Superior temporal gyrus (tissue), 1 donor: ENCODE results near the gene SMARCA4.
"Not testable (repeated sequence)": the region's sequence is repeated elsewhere in the genome, so short reads cannot be mapped to it uniquely, and the experiment has no call there.

ENCODE experiments used
- DNase-seq: peaks from one replicate; pipeline ENCODE4 v3.0.0-alpha.2; 2016; ENCODE audit errors: extremely low spot score

Gene SMARCA4

GRCh38 chr19:10928563-10929401 lies 32.0 kb upstream of the SMARCA4 start, which contains the start of the genes TIMM29 and YIPF2:
TSS of gene TIMM29 (plus strand) at chr19:10928811. CDS start at chr19:10928823, 12 bp downstream.
TSS of gene YIPF2 (minus strand) at chr19:10928639. CDS start at chr19:10928410, 229 bp downstream.
- DNase-seq = peak; percentile 99

DNA sequence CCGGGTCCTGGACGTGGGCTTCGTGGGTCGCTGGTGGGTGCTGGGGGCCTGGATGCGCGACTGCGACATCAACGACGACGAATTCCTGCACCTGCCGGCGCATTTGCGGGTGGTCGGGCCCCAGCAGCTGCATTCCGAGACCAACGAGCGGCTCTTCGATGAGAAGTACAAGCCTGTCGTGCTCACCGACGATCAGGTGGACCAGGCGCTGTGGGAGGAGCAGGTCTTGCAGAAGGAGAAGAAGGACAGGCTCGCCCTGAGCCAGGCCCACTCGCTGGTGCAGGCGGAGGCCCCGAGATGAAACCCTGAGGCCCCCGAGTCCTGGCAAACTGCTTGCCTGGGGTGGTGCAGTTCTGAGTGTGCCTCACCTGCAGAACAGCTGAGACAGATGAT lies 31.4 kb upstream of the SMARCA4 start:
- no peak for DNase-seq

DNA sequence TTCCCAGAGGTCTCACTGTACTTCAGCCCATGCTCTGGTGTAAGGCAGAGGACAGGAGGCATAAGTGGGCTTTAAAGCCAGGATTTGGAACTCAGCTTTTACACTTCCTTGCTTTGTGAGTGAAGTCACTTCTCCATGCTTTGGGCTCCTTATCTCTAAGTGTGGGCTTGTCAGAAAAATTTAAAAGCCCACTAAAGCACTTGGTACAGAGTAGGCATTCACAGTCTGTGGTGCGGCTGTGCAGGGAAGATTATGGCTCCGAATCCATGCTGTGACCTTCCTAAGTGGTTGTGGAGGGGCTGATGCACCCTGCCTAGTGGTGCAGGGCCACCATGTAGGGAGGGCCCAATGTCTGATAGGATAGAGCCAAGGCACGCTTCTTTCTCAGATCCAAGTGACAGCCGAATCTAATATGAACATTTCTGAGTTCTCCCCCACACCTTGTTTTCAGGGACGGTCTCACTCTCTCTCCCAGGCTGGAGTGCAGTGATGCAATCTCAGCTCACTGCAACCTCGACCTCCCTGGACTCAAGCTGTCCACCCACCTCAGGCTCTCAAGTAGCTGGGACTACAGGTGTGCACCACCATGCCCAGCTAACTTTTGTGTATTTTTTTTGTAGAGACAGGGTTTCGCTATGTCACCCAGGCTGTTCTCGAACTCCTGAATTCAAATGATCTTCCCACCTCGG lies 25.3 kb upstream of the SMARCA4 start:
- no peak for DNase-seq

- DNase-seq = peak; percentile 85
Observed at GRCh38 chr19:10936661-10937084, 24.2 kb upstream of the SMARCA4 start.

DNA sequence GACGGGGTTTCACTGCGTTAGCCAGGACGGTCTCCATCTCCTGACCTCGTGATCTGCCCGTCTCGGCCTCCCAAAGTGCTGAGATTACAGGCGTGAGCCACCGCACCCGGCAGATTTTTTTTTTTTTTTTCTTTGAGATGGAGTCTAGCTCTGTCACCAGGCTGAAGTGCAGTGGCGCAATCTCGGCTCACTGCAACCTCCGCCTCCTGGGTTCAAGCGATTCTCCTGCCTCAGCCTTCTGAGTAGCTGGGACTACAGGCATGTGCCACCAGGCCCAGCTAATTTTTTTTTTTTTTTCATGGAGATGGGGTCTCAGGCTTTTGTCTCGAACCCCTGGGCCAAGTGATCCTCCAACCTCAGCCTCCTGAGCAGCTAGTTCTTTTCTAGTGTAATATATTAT lies 19.2 kb upstream of the SMARCA4 start:
- DNase-seq = not testable (repeated sequence)

- DNase-seq = not testable (repeated sequence)
Observed at GRCh38 chr19:10943412-10943811, 17.4 kb upstream of the SMARCA4 start.

GRCh38 chr19:10945264-10945663 lies 15.6 kb upstream of the SMARCA4 start:
- no peak for DNase-seq

DNA sequence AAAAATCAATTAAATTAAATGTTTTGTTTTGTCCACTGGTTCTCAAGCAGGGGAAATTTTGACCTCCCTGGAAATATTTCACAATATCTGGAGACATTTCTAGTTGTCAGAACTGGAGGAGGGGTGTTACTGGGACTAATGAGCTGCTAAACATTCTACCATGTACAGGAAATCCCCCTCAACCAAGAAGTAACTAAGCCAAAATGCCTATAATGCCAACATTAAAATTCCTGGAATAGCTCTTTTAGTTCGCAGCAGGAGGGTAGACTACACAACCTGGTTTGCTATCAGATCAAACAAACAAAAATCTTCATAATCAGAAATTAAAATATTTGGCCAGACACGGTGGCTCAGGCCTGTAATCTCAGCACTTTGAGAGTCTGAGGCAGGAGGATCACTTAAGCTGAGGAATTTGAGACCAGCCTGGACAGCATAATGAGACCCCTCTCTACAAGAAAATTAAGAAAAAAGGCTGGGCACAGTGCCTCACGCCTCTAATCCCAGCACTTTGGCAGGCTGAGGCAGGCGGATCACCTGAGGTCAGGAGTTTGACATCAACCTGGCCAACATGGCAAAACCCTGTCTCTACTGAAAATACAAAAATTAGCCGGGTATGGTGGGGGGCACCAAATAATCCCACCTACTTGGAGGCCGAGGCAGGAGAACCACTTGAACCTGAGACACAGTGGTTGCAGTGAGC lies 13.7 kb upstream of the SMARCA4 start:
- DNase-seq = no peak

GRCh38 chr19:10952809-10953208 lies 8.0 kb upstream of the SMARCA4 start:
- DNase-seq = no peak

DNA sequence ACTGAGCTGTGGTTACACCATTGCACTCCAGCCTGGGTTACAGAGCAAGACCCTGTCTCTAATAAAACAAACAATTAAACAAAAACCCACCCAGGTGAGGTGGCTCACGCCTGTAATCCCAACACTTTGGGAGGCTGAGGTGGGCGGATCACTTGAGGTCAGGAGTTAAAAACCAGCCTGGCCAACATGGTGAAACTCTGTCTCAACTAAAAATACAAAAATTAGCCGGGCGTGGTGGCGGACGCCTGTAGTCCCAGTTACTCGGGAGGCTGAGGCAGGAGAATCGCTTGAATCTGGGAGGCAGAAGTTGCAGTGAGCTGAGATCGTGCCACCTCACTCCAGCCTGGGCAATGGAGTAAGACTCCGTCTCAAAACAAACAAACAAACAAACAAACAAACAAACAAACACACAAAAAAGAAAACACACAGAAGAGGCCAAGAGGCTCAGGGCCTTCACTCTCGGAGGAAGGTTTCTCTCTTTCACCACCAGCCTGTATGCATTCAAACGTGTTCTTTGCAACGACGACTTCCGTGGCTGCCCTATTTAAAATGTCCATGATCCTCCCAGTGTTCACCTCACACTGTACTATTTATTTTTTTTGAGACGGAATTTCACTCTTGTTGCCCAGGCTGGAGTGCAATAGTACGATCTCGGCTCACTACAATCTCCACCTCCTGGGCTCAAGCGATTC lies 1.4 kb upstream of the SMARCA4 start:
- DNase-seq = not testable (repeated sequence)

- peak; percentile 25 for DNase-seq
Observed at GRCh38 chr19:10961073-10961860, 437 bp downstream of the SMARCA4 start.

DNA sequence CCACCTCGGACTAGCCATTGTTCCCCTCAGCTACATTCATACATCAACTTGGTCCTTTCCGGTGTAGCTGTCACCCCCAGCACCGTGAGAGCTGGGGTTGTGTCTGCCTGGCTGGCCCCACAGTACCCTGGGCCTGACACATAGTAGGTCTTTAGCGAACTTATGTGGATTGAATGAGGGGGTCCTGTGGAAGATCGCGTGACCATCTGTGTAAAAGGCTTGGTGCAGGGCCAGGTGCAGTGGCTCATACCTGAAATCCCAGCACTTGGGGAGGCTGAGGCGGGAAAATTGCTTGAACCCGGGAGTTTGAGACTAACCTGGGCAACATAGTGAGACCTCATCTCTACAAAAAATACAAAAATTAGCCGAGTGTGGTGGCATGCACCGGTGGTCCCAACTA lies 2.0 kb downstream of the SMARCA4 start:
- DNase-seq = no peak

- no peak for DNase-seq
Observed at GRCh38 chr19:10963865-10964264, 3.0 kb downstream of the SMARCA4 start.

DNA sequence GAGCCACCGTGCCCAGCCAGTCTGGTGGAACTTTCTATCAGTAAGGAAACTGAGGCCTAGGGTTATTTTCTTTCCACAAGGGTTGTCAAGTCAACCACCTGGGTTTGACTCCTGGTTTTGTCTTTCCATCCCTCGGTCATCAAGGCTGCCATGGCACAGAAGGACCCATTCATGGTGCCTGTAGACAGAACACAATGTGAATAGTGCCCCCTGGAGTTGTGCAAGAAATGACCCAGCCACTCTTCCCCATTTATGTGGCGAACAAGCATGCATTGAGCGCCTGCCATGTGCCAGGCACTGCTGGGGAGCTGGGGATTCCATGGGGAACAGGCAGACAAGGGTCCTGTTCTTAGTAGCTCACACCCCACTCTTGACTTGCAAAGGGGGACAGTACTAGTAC lies 4.1 kb downstream of the SMARCA4 start:
- DNase-seq = no peak

DNA sequence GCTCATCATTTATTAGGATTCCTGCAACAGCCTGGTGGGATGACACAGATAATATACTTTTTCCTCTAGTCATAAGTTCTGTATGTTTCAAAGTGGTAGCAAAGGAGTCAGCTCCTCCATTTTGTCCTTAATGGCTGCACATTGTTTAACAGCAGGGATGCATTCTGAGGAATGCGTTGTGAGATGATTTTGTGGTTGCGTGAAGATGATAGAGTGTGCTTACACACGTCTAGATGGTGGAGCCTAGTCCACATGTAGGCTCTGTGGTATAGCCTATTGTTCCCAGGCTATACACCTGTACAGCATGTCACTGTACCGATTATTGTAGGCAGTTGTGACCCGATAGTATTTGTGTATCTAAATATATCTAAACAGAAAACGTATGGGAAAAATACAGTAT lies 4.6 kb downstream of the SMARCA4 start:
- no peak for DNase-seq

GRCh38 chr19:10966809-10967208 lies 6.0 kb downstream of the SMARCA4 start:
- DNase-seq = no peak

GRCh38 chr19:10968527-10969135 lies 7.8 kb downstream of the SMARCA4 start:
- DNase-seq = no peak

GRCh38 chr19:10971107-10971726 lies 10.4 kb downstream of the SMARCA4 start:
- no peak for DNase-seq

DNA sequence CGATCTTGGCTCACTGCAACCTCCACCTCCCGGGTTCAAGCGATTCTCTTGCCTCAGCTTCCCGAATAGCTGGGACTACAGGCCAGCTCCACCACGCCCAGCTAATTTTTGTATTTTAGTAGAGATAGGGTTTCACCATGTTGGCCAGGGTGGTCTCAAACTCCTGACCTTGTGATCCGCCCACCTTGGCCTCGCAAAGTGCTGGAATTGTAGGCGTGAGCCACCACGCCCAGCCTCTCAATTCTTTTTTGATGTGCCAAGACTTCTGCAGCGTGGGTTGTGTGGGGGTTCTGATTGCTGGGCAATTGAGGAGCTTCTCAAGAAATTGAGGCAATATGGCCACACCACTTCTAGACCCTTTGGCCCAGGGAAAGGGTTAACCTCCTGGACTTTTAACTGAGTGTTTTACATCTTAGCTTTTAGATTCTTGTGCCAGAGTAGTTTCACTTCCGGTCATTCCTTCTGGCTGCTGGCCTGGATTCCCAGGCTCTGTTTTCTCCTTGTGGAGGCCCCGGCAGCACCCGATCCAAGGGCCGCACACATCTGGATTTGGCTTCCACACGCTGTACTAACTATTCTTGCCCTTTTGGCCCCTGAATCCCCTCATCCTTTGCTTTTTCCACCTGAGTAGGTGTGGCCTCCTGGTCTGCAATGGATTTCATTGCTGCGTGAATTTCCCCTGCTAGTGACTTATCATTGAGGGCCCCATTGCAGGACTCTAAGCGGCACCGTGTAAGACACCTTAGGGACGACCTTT lies 14.7 kb downstream of the SMARCA4 start:
- DNase-seq = no peak
